HEK293 (cell line): Measurements from ENCODE around the gene EHMT1.

ENCODE experiments used
- CTCF ChIA-PET: fragments of 350-600 bp; formaldehyde crosslinking; extraction: SDS; loops from one replicate; lab custom pipeline; 2021; ENCODE audit warnings: antibody characterized with exemption; lab: Yijun Ruan, JAX
- POLR2A ChIA-PET: fragments of 300-600 bp; formaldehyde crosslinking; extraction: SDS; loops from one replicate; lab custom pipeline; 2020; ENCODE audit warnings: antibody characterized with exemption, inconsistent platforms; lab: Yijun Ruan, JAX
- H3K27ac ChIP-seq: fragments of 200-500 bp; sonication (Bioruptor generic); 2 replicates; pipeline ENCODE4 v1.5.1; 2014; ENCODE audit warnings: low read depth, low read length, control low read depth, inconsistent platforms; ENCODE audit errors: extremely low read depth
- H3K36me3 ChIP-seq, 2 experiments: fragments of 200-500 bp in 1 of 2; sonication (Bioruptor generic) in 1 of 2; 1 replicate in 1 of 2; 2 replicates in 1 of 2; pipeline ENCODE4 v1.5.1; 2014 to 2017; ENCODE audit warnings: inconsistent platforms in 2 of 2, low read length in 2 of 2; ENCODE audit not compliant: control insufficient read depth in 2 of 2, insufficient read depth in 1 of 2
- H3K4me1 ChIP-seq: fragments of 200-500 bp; sonication (Bioruptor generic); 2 replicates; pipeline ENCODE4 v1.5.1; 2014; ENCODE audit warnings: mild to moderate bottlenecking, low read length, inconsistent platforms; ENCODE audit not compliant: control insufficient read depth, insufficient read depth
- H3K4me3 ChIP-seq: 2 replicates; pipeline ENCODE4 v1.5.1; 2011; ENCODE audit warnings: low read depth, mild to moderate bottlenecking, control low read depth, low read length, moderate library complexity
- H3K9me3 ChIP-seq: fragments of 200-500 bp; sonication (Bioruptor generic); 2 replicates; pipeline ENCODE4 v1.5.1; 2014; ENCODE audit warnings: low read depth, low read length, inconsistent platforms; ENCODE audit not compliant: control insufficient read depth, insufficient read depth
- EGR2 ChIP-seq: fragments of 450-650 bp; formaldehyde crosslinking; IDR thresholded peaks from 2 replicates; pipeline ENCODE4 v1.5.1; 2016; ENCODE audit warnings: low read depth, missing biosample characterization, missing genetic modification characterization
- ZNF184 ChIP-seq: fragments of 450-650 bp; IDR thresholded peaks from 2 replicates; pipeline ENCODE4 v1.5.1; 2018; ENCODE audit warnings: missing biosample characterization, mild to moderate bottlenecking, missing genetic modification characterization
- ZNF248 ChIP-seq: fragments of 450-650 bp; formaldehyde crosslinking; IDR thresholded peaks from 2 replicates; pipeline ENCODE4 v1.5.1; 2017; ENCODE audit warnings: missing biosample characterization, missing genetic modification characterization
- ZNF311 ChIP-seq: fragments of 450-650 bp; formaldehyde crosslinking; IDR thresholded peaks from 2 replicates; pipeline ENCODE4 v1.5.1; 2017; ENCODE audit warnings: missing biosample characterization, missing genetic modification characterization, borderline replicate concordance
- ZNF391 ChIP-seq: fragments of 450-650 bp; formaldehyde crosslinking; IDR thresholded peaks from 2 replicates; pipeline ENCODE4 v1.5.1; 2016; ENCODE audit warnings: low read depth, missing biosample characterization, missing genetic modification characterization, borderline replicate concordance
- ZNF423 ChIP-seq: fragments of 450-650 bp; formaldehyde crosslinking; IDR thresholded peaks from 2 replicates; pipeline ENCODE4 v1.5.1; 2016; ENCODE audit warnings: missing biosample characterization, missing genetic modification characterization
- ZNF549 ChIP-seq: fragments of 450-650 bp; IDR thresholded peaks from 2 replicates; pipeline ENCODE4 v1.5.1; 2018; ENCODE audit warnings: missing biosample characterization, missing genetic modification characterization, mild to moderate bottlenecking, inconsistent platforms, moderate library complexity
- ZNF830 ChIP-seq: fragments of 450-650 bp; IDR thresholded peaks from 2 replicates; pipeline ENCODE4 v1.5.0; 2018; ENCODE audit warnings: missing biosample characterization, missing genetic modification characterization, low read depth, mild to moderate bottlenecking, moderate library complexity
- TF ChIP-seq, protein P1 (sequence below): fragments of 450-650 bp; formaldehyde crosslinking; IDR thresholded peaks from 2 replicates; pipeline ENCODE4 v1.5.1; 2016; ENCODE audit warnings: missing biosample characterization, missing genetic modification characterization
- TF ChIP-seq, protein P2 (sequence below): fragments of 450-650 bp; formaldehyde crosslinking; IDR thresholded peaks from 2 replicates; pipeline ENCODE4 v1.5.0; 2017; ENCODE audit warnings: missing biosample characterization, missing genetic modification characterization, borderline replicate concordance
- TF ChIP-seq, protein P3 (sequence below): fragments of 450-650 bp; formaldehyde crosslinking; IDR thresholded peaks from 2 replicates; pipeline ENCODE4 v1.5.1; 2016; ENCODE audit warnings: missing biosample characterization, missing genetic modification characterization
- TF ChIP-seq, protein P4 (sequence below): fragments of 450-650 bp; formaldehyde crosslinking; IDR thresholded peaks from 2 replicates; pipeline ENCODE4 v1.5.1; 2016; ENCODE audit warnings: missing biosample characterization, missing genetic modification characterization, borderline replicate concordance
- TF ChIP-seq, protein P5 (sequence below): fragments of 450-650 bp; formaldehyde crosslinking; IDR thresholded peaks from 2 replicates; pipeline ENCODE4 v1.5.1; 2016; ENCODE audit warnings: missing biosample characterization, missing genetic modification characterization
- TF ChIP-seq, protein P6 (sequence below): fragments of 450-650 bp; formaldehyde crosslinking; IDR thresholded peaks from 2 replicates; pipeline ENCODE4 v1.5.1; 2017; ENCODE audit warnings: missing biosample characterization, mild to moderate bottlenecking, missing genetic modification characterization, moderate library complexity

The EHMT1 gene

DNA sequence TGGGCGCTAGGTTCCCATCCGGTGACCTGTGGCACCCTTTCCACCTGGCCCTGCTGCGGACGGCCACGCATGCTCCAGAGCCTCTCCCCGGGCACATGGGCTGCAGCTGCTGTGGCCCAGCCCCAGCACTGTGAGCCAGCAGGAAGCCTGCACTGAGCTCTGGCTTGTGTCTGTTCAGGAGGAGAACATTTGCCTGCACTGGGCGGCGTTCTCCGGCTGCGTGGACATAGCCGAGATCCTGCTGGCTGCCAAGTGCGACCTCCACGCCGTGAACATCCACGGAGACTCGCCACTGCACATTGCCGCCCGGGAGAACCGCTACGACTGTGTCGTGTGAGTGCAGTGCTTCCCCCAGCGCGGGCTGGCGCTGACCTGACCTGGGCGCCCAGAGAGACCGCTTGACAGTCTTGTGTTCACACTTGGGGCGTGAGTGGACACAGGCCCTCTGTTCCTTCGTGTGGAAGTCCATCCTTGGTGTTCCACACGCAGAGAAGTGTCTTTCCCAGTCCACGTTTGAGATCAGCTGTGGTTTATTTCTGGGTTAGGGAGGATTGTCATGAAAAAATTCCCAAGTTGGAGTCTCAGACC is 192.6 kb downstream of the EHMT1 start (continued):
- TF ChIP-seq ZNF423 (tag by site-specific recombination) = no peak

DNA sequence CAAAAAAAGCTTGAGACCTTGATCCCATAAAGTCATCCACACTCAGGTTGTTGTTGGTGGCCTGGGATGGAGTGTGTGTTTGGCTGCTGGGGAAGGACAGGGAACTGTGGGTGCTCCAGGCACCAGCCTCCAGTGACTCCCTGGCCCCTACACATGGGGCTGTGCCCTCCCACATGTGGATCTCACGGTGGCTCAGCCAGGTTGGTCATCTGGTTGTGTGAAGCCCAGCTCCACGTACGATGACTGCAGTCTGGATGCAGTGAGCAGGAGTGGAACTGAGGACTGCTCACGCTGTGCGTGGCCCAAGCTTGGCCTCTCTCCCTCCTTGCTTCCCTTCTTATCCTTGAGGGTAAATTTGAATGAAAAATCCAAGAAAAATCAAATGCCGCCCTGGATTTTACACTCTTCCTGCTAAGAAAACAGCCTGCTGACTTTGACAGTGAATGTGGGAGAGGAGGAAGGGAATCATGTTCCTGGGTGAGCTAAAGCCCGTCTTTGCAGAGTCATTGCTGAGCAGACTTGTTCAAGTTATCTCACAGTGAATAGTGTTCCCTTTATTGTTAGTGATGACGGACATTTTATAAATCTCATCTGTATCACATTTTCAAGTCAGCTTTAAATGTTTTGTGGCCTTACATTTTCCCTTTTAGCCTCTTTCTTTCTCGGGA is 193.7 kb downstream of the EHMT1 start:
- Histone ChIP-seq H3K9me3 (no peaks in the 10 kb centered on the region), H3K27ac (no peak overlapping the region), H3K36me3 (peaks cover 0 to 67% of the 10 kb centered on the region in 2 experiments; a peak in 1 of 3 replicates), H3K4me3 (no peak overlapping the region)
- TF ChIP-seq ZNF184 (tag by site-specific recombination) = no peak
- TF ChIP-seq ZNF830 (tag by site-specific recombination) = no peak
- TF ChIP-seq, protein P1, sequence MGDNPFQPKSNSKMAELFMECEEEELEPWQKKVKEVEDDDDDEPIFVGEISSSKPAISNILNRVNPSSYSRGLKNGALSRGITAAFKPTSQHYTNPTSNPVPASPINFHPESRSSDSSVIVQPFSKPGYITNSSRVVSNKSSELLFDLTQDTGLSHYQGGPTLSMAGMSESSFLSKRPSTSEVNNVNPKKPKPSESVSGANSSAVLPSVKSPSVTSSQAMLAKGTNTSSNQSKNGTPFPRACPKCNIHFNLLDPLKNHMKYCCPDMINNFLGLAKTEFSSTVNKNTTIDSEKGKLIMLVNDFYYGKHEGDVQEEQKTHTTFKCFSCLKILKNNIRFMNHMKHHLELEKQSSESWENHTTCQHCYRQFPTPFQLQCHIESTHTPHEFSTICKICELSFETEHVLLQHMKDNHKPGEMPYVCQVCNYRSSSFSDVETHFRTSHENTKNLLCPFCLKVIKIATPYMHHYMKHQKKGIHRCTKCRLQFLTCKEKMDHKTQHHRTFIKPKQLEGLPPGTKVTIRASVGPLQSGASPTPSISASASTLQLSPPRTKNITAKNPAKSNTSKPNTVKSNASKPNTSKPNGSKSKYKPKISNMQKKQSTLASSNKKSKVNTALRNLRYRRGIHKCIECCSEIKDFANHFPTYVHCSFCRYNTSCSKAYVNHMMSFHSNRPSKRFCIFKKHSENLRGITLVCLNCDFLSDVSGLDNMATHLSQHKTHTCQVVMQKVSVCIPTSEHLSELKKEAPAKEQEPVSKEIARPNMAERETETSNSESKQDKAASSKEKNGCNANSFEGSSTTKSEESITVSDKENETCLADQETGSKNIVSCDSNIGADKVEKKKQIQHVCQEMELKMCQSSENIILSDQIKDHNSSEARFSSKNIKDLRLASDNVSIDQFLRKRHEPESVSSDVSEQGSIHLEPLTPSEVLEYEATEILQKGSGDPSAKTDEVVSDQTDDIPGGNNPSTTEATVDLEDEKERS = no peak
- TF ChIP-seq EGR2 = no peak
- TF ChIP-seq, protein P2, sequence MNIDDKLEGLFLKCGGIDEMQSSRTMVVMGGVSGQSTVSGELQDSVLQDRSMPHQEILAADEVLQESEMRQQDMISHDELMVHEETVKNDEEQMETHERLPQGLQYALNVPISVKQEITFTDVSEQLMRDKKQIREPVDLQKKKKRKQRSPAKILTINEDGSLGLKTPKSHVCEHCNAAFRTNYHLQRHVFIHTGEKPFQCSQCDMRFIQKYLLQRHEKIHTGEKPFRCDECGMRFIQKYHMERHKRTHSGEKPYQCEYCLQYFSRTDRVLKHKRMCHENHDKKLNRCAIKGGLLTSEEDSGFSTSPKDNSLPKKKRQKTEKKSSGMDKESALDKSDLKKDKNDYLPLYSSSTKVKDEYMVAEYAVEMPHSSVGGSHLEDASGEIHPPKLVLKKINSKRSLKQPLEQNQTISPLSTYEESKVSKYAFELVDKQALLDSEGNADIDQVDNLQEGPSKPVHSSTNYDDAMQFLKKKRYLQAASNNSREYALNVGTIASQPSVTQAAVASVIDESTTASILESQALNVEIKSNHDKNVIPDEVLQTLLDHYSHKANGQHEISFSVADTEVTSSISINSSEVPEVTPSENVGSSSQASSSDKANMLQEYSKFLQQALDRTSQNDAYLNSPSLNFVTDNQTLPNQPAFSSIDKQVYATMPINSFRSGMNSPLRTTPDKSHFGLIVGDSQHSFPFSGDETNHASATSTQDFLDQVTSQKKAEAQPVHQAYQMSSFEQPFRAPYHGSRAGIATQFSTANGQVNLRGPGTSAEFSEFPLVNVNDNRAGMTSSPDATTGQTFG (tag by site-specific recombination) = no peak
- TF ChIP-seq ZNF311 (tag by site-specific recombination) = no peak
- TF ChIP-seq ZNF549 (tag by site-specific recombination) = no peak
- TF ChIP-seq, protein P3, sequence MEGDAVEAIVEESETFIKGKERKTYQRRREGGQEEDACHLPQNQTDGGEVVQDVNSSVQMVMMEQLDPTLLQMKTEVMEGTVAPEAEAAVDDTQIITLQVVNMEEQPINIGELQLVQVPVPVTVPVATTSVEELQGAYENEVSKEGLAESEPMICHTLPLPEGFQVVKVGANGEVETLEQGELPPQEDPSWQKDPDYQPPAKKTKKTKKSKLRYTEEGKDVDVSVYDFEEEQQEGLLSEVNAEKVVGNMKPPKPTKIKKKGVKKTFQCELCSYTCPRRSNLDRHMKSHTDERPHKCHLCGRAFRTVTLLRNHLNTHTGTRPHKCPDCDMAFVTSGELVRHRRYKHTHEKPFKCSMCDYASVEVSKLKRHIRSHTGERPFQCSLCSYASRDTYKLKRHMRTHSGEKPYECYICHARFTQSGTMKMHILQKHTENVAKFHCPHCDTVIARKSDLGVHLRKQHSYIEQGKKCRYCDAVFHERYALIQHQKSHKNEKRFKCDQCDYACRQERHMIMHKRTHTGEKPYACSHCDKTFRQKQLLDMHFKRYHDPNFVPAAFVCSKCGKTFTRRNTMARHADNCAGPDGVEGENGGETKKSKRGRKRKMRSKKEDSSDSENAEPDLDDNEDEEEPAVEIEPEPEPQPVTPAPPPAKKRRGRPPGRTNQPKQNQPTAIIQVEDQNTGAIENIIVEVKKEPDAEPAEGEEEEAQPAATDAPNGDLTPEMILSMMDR (tag by site-specific recombination) = no peak
- no peak for TF ChIP-seq ZNF248 (tag by site-specific recombination)
- TF ChIP-seq, protein P4, sequence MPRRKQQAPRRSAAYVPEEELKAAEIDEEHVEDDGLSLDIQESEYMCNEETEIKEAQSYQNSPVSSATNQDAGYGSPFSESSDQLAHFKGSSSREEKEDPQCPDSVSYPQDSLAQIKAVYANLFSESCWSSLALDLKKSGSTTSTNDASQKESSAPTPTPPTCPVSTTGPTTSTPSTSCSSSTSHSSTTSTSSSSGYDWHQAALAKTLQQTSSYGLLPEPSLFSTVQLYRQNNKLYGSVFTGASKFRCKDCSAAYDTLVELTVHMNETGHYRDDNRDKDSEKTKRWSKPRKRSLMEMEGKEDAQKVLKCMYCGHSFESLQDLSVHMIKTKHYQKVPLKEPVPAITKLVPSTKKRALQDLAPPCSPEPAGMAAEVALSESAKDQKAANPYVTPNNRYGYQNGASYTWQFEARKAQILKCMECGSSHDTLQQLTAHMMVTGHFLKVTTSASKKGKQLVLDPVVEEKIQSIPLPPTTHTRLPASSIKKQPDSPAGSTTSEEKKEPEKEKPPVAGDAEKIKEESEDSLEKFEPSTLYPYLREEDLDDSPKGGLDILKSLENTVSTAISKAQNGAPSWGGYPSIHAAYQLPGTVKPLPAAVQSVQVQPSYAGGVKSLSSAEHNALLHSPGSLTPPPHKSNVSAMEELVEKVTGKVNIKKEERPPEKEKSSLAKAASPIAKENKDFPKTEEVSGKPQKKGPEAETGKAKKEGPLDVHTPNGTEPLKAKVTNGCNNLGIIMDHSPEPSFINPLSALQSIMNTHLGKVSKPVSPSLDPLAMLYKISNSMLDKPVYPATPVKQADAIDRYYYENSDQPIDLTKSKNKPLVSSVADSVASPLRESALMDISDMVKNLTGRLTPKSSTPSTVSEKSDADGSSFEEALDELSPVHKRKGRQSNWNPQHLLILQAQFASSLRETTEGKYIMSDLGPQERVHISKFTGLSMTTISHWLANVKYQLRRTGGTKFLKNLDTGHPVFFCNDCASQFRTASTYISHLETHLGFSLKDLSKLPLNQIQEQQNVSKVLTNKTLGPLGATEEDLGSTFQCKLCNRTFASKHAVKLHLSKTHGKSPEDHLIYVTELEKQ (tag by site-specific recombination) = no peak
- TF ChIP-seq ZNF391 = no peak
- TF ChIP-seq, protein P5, sequence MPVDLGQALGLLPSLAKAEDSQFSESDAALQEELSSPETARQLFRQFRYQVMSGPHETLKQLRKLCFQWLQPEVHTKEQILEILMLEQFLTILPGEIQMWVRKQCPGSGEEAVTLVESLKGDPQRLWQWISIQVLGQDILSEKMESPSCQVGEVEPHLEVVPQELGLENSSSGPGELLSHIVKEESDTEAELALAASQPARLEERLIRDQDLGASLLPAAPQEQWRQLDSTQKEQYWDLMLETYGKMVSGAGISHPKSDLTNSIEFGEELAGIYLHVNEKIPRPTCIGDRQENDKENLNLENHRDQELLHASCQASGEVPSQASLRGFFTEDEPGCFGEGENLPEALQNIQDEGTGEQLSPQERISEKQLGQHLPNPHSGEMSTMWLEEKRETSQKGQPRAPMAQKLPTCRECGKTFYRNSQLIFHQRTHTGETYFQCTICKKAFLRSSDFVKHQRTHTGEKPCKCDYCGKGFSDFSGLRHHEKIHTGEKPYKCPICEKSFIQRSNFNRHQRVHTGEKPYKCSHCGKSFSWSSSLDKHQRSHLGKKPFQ (tag by site-specific recombination) = no peak
- TF ChIP-seq, protein P6, sequence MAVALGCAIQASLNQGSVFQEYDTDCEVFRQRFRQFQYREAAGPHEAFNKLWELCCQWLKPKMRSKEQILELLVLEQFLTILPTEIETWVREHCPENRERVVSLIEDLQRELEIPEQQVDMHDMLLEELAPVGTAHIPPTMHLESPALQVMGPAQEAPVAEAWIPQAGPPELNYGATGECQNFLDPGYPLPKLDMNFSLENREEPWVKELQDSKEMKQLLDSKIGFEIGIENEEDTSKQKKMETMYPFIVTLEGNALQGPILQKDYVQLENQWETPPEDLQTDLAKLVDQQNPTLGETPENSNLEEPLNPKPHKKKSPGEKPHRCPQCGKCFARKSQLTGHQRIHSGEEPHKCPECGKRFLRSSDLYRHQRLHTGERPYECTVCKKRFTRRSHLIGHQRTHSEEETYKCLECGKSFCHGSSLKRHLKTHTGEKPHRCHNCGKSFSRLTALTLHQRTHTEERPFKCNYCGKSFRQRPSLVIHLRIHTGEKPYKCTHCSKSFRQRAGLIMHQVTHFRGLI (tag by site-specific recombination) = no peak
- TF ChIP-seq, all 188 proteins: peak for 0
- POLR2A ChIA-PET = interaction anchor here (0.6 kb wide), 1 partner anchor 184 kb away, joined by 5 read pairs; no protein-coding TSS in a partner anchor
- no peaks in the 10 kb centered on the region for H3K4me1 ChIP-seq
- CTCF ChIA-PET = no interaction called here
